ENCODE data around the gene IWS1.

GRCh38 chr2:127568128-127568527 is 41.8 kb upstream of the IWS1 start:
- TF ChIP-seq CTCF (IDR thresholded peaks at IDR 0.05) (no peak), SP1 (CRISPR knock-in tag; conservative IDR thresholded peaks at IDR 0.05) (no peak), ATF3 (CRISPR knock-in tag; conservative IDR thresholded peaks at IDR 0.05) (no peak), ZNF425 (CRISPR knock-in tag; conservative IDR thresholded peaks at IDR 0.05) (no peak), SMAD4 (CRISPR knock-in tag; IDR thresholded peaks at IDR 0.05) (no peak), HMGXB4 (CRISPR knock-in tag; IDR thresholded peaks at IDR 0.05) (no peak), TEAD4 (CRISPR knock-in tag; IDR thresholded peaks at IDR 0.05) (no peak), CREB1 (CRISPR knock-in tag; IDR thresholded peaks at IDR 0.05) (no peak), GABPB1 (CRISPR knock-in tag; IDR thresholded peaks at IDR 0.05) (no peak), NR2C2 (CRISPR knock-in tag; IDR thresholded peaks at IDR 0.05) (no peak), E2F1 (CRISPR knock-in tag; IDR thresholded peaks at IDR 0.05) (no peak), ZNF121 (CRISPR knock-in tag; IDR thresholded peaks at IDR 0.05) (no peak), FOXP4 (CRISPR knock-in tag; IDR thresholded peaks at IDR 0.05) (no peak)
